ENCODE results near the gene ADGRL1.

DNA sequence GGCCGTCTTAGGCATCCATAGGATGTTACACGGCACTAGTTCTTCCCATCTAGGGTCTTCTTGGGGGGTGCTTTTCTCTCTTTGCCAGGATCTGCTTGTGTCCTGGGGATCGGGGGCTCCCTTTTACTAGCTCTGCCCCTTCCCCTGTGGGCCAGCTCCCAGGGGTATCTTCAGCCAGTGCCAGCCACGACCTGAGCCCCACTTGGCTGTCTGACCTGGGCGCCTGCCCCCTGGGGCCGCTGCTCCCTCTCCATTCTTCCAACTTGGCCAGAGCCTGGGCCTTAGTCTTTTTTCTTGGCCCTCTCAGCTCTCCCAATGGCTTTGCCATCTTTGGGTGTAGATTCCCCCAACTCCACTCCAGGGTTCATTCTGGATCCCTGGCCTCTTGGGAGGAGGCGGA lies 91.5 kb downstream of the ADGRL1 start:
- TF ChIP-seq, protein P1, sequence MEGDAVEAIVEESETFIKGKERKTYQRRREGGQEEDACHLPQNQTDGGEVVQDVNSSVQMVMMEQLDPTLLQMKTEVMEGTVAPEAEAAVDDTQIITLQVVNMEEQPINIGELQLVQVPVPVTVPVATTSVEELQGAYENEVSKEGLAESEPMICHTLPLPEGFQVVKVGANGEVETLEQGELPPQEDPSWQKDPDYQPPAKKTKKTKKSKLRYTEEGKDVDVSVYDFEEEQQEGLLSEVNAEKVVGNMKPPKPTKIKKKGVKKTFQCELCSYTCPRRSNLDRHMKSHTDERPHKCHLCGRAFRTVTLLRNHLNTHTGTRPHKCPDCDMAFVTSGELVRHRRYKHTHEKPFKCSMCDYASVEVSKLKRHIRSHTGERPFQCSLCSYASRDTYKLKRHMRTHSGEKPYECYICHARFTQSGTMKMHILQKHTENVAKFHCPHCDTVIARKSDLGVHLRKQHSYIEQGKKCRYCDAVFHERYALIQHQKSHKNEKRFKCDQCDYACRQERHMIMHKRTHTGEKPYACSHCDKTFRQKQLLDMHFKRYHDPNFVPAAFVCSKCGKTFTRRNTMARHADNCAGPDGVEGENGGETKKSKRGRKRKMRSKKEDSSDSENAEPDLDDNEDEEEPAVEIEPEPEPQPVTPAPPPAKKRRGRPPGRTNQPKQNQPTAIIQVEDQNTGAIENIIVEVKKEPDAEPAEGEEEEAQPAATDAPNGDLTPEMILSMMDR (conservative IDR thresholded peaks at IDR 0.05), result no peak
- no peak for TF ChIP-seq ZFX (IDR thresholded peaks at IDR 0.05)
